G401 (cell line): Measurements from ENCODE around the gene GNL3. TPM values are rescaled to one million over a fixed set of nuclear protein-coding genes. Genes with fewer than 3 reads are reported as not detected.

Experiments
- DNase-seq: peaks from one replicate; pipeline ENCODE4 v3.0.0-alpha.2; 2015; ENCODE audit warnings: low spot score
- in situ Hi-C: cut with HindIII; loops from 2 replicates; pipeline ENCODE4 v1.10.0; 2016; ENCODE audit warnings: low sequenced_read_pairs, mixed read lengths
- total RNA-seq: library from RNA; depleted of rRNA; stranded (reverse); fragments of >200 nt; shearing (Covaris generic); gene quantifications from 2 replicates; pipeline ENCODE4 v1.2.3, GENCODE V29; 2014

GNL3 gene
- total RNA-seq, 1 experiment from 2014 or later = 216 TPM

DNA sequence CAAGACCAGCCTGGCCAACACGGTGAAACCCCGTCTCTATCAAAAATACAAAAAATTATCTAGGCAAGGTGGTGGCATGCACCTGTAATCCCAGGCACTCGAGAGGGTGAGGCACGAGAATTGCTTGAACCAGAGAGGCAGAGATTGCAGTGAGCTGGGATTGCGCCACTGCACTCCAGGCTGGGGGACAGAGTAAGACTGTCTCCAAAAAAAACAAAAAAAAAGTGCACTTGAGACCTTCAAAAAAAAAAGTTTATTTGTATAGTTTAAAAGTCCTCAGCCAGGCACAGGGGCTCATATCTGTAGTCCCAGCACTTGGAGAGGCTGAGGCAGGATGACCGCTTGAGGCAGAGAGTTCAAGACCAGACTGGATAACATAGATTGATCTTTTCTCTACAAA, 2.2 kb upstream of the GNL3 start:
- DNase-seq = no peak
- in situ Hi-C loops = no loop called here

DNA sequence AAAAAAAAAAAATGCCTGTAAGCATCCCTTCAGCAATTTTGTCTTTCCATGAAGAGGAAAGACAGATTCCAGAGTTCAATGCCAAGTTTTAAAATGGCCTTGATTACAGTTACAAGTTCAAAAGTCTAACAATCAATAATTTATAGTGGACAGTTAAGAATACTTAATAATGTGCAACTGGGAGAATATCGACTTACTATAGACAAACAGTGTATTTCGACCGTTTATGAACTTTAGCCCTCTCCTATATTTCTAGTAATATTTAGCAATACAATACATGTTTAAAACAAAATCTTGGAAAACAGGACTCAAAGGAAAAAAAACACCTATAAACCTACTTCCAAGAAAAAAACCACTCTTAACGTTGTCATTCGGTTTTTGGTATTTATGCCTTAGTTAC, 1.6 kb upstream of the GNL3 start:
- in situ Hi-C loops = no loop called here

DNA sequence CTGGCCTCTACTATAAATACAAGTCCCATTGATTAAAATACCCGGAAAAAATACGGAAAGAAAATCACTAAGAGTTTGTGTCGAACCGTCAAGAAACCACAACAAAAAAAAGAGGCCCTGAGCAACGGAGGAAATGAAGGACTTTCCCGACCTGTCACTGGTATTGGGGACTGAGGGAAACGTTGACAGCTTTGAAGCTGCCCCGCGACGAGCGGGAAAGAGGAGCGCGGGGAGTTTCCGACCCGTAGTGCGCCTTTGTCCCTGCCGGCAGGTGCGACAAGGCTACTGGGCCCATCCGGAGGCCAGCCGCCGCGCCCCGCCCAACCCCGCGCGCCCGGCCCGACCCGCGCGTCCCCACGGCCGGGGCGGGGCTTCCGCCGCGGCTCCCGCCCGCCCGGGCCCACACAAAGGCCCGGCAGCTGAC, 535 bp upstream of the GNL3 start:
- DNase-seq = peak; percentile 77
- in situ Hi-C loops = no loop called here

More for the DNA sequence above, 1.6 kb upstream of the GNL3 start:
- DNase-seq = no peak

DNA sequence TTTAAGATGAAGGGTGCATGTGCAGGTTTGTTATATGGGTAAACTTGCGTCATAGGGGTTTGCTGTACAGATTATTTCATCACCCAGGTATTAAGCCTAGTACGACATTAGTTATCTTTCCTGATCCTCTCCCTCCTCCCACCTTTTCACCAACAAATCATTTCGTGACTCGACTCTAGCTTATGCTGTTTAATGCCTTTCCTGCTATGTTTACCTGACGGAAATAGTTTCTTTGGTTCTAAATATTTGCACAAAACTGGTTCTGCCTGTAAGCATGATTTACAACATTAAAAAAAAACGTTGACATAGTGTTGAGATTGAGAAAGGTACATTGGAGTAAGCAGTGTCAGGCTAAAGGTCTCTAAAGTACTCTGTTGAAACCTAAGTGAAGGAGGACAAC, 2.4 kb downstream of the GNL3 start:
- in situ Hi-C loops = no loop called here

DNA sequence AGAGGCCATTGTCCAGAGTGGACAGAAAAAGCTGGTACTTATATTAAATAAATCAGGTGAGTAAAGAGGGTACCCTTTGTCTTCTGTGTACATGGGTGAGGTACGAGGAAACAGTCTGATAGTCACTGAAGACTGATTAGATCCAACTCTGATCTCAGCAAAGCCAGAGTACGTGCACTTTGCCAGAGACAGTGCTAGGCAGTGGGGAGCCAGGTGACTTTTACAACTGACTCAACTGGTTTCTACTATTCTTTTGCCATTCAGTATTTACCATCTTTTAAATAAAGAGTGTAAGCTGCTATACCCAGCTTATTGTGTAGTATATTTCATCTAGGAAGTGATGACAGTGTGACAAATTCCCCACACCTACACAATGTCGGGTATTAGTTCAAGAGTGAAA, 3.3 kb downstream of the GNL3 start:
- no peak for DNase-seq
- in situ Hi-C loops = no loop called here

More for the DNA sequence above, 2.4 kb downstream of the GNL3 start:
- no peak for DNase-seq

DNA sequence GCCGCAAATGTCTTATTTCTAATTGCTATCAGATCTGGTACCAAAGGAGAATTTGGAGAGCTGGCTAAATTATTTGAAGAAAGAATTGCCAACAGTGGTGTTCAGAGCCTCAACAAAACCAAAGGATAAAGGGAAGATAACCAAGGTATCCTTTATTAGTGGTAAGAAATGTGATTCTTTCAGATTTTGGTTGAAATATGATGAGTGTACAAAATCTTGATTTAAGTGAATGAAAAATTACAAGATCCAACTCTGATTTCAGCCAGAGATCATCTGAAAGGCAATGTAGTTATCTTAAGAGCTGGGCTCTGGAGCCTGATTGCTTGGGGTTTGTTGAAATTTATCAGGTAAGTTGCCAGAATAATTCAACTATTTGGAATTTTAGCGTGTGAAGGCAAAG, 4.7 kb downstream of the GNL3 start:
- in situ Hi-C loops = no loop called here

DNA sequence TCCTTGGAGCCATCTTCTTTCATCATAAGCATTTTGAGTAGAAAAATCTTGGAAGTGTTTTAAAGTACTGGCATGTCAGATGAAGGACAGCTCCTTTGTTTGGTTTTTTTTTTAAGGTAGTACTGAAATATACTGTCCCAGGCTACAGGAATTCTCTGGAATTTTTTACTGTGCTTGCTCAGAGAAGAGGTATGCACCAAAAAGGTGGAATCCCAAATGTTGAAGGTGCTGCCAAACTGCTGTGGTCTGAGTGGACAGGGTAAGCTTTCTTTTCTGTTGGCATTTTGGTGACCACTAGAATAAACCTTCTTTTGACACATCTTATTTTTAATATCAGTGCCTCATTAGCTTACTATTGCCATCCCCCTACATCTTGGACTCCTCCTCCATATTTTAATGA, 7.2 kb downstream of the GNL3 start:
- in situ Hi-C loops = no loop called here
- no peak for DNase-seq

More for the DNA sequence above, 4.7 kb downstream of the GNL3 start:
- no peak for DNase-seq

DNA sequence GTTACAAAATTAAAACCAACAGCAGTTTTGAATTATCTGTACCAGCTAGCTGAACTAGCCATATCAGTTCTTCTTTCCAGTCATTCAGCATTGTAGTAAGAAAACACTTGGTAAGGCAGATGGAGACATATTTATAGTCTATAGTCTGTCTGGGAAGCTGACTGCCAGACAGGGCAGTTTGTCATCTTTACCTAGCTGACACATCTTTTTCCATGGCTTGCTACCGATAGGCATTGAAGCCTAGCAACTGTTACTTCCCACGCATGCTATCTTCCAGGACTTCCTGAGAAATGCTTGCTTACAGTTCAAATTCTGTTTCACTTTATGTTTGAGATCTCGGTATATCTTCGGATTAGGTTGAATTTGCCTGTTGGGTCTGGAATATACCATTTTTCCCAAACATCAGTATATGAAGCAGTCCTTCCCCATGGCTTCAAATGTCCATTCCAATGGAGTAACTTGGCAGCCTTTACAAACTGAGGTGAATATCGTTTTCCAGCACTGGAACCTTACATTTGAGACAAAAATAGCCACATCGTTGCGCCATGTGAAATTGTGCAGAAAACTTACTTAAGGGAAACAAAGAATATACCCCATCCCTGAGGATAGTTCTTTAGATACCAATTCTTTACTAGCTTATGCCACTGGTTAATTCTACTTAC, 8.8 kb downstream of the GNL3 start:
- in situ Hi-C loops = no loop called here
- DNase-seq = no peak

DNA sequence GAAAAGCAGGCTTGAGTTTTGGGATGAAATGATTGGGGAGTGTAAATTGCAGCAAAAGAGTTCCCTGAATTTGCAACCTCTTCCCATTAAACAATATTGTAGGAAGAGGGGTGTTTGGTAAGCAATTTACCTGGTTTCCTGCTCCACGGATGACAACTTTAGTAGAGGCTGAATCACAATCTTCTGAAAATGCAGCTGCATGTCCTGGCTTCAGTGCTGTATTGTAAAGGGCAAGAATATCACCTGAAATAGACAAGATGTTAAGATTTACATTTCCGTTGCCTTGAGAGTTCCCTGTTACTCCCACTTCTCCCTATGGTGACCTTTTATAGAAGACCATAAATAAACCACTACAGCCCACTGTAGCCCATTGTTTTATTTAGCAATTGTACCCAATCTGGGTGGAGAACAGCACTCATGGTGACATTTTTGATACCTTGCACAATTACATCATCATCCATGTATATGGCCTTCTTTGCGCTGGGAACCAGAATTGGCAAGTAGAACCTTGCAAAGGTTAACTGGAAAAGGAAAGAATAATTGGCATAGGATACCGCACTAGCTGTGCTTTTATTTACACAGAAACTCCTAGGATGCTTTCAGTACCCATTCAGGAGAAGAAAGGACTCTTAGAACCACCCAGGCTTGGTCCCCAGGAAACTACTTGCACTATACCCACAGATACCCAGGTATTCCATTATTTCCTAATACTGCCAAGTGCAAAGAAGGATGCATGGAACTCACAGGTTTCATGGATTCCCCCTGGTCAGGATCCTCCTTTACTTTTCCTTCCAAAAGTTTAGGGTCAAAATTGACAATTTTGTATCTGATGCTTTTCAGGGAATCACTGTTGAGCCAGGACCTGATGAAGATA, 10.2 kb downstream of the GNL3 start:
- in situ Hi-C loops = no loop called here
- no peak for DNase-seq

DNA sequence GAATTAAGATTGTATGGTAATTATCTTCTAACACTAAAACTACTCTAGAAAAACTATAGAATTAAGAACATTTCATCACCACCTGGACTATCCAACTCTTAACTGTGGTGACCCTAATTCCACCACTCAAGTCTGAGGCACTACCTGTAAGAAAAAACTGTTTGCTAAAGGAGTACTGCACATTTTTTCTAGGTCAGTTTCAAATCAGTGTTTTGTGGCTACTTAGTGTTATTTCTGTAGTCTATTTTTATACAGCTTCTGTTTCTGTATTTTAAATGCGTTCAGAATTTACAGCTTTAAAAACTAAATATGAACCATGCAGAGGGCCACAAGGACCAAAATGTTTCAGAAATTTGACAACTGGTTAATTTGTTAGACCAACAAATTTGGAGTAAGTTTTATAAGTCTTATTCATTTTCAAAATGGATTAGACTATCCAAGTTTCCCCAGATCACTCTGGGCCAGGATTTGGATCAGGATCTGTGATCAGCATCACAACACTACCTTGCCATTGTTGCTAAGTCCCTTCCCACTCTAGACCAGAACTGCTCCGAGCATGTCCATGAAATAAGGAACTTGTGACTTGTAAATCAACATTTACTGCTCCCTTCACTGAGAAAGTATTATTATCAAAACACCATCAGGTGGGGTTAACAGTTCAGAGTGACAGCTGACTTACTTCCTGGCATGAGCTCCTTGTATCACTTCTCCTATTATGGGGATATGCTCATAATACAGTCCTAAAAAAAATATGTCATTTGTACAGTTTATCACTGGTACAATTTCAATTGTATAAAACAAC, 11.2 kb downstream of the GNL3 start:
- in situ Hi-C loops = no loop called here
- DNase-seq = no peak

DNA sequence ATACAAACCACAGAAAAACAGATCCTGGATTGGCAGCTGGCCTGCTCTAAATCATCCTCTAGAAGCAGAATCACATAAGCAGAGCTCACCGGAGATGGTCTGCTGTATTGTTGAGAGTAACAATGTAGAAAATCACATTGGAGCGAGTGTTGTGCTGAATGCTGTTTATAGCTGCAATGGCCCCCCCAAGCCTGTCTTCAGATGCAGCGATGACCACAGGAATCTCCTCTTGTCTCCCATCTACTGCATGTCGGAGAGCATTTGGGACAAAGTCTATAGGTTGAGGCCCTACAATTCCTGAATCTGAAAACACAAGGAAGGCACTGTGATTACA, 11.8 kb downstream of the GNL3 start:
- in situ Hi-C loops = no loop called here
- DNase-seq = no peak

DNA sequence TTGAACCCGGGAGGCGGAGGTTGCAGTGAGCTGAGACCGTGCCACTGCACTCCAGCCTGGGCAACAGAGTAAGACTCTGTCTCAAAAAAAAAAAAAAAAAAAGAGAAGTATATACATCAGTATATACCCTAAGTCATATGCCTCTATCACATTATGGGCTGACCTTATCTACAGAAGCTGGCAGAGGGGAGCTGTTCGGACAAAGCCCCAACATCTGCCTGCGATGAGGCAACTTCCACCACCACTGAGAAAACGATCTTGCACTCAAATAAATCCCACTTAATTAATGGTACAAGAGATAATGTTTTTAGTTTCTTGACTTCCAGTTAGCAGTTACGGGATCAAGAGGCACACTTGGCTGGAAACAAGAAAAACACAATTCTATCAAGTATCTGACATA, 17.5 kb downstream of the GNL3 start:
- no peak for DNase-seq

DNA sequence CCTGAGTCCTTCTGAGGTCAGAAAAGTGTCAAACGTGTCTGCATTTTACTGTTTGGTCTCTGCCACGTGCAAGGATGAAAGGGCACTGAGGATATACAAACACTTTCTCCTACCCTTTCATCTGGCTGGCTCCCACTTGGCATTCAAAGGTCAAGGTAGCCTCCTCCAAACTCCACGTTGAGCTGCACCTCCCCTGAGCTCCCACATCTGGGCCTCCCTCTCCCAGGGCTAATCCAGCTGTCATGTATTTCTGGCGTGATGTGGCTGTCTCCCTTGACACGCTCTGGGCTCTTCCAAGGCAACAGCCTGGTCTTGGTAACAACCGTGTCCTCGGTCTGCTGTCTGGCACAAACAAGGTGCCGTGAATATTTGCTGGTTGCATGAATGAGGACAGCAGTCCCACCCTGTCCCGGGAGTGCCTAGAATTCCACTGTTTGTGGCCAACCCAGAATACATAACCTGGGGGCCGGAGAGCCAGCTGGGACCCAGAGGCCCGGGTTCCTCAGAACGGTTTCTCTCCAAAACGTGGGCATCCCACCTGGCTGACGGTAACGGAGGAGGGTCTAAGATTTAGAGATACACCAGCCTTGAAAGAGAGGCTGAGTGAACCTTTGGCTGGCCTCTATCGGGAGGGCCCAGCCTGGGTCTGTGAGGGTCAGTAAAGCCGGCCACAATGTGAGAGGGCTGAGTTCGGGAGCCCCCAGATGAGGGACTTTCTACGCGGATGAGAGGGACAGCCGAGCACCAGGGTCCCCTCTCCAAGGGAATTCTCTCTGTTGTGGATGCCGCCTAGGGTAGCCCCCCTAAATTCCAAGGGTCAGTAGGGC, 19.0 kb downstream of the GNL3 start:
- in situ Hi-C loops = no loop called here
- peak; percentile 29 for DNase-seq

More for the DNA sequence above, 17.5 kb downstream of the GNL3 start:
- in situ Hi-C loops = no loop called here

DNA sequence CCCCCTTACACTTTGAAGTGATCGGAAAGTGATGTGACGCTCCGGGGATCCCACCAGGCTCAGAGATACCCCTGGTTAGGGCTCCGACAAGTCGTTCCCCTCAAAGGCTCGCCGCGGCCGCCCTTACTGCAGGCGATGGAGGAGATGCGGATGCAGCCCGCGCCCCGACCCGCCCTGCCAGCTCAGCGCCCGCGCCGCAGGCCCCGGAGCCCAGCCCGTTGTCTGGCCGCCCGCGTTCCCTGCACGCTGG, 19.5 kb downstream of the GNL3 start:
- in situ Hi-C loops = no loop called here
- DNase-seq = no peak

DNA sequence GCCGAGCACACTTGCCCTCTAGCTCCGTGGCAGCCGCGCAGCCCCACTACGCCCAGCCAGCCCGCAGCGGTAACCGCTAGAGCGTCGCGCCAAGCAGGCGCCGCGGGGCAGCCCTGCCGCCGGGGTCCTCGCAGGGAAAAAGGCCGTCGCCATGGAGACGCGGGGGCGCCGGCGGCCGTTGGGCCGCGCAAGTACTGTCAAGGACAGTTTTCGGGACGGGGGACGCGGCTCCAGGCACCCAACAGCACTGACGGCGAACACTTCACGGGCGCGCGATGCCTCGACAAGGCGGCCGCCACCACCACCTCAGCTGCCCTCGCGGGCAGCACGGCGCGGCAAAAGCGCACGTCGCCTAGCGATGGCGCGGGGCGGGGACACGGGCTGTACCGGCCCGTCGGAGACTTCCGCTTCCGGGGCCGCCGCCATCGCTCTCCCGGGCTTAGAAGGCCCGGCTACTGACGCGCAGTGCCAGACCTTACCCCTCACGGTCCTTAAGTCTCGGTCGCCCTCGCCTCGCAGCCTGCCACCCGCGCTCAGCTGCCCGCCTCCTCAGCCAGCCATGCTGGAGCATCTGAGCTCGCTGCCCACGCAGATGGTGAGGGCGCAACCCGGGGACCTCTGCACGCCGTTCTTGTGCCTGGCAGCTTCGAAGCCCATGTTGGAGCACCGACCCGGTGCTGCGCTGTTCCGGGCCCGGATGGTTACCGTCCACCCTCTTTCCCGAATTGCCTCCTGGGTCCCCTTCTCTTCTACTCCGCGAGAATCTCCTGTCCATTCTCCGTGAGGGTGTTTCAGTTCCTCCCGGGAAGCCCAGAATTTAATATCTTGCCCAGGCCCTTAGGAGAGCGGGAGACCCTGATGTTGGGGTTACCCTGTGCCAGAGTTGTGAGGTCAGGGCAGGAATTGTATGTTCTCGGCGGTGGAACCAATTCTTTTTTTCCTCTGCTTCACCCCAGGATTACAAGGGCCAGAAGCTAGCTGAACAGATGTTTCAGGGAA, 20.2 kb downstream of the GNL3 start, which contains the start of the genes GLT8D1 and SPCS1:
TSS of gene GLT8D1 (minus strand) at position 104 of the 999 bp plus-strand sequence. CDS start 5,331 bp downstream, outside the sequence.
TSS of gene SPCS1 (plus strand) at position 419 of the 999 bp plus-strand sequence. CDS start at position 560, 141 bp downstream.
- in situ Hi-C loops = no loop called here
- peak; percentile 89 for DNase-seq

DNA sequence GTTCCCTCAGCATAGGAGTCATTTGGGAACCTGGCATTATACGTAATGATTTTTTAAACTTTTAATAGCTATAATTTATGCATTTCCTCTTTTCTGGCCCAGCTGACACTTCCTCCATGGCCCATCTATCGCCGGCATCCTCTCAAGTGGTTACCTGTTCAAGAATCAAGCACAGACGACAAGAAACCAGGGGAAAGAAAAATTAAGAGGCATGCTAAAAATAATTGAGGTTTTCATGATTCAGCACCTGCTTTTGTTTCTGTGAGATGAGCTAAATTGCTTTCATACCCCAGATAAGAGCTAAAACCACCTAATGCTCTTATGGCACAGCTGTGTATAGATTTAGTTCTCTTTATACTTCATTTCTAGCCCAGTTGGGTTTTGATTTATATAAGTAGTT, 21.8 kb downstream of the GNL3 start:
- in situ Hi-C loops = no loop called here
- no peak for DNase-seq

DNA sequence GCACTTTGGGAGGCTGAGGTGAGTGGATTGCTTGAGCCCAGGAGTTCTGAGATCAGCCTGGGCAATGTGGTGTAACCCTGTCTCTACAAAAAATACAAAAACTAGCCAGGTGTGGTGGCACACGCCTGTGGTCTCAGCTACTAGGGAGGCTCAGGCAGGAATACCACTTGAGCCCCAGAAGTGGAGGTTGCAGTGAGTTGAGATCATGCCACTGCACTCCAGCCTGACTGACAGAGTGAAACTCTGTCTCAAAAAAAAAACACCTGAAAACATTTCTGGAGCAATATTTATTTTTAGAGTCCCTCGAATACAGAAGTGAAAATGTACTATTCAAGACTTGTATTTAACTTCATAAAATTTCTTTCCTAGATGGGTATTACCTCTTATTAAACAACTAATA, 24.7 kb downstream of the GNL3 start:
- in situ Hi-C loops = no loop called here
- no peak for DNase-seq
